ENCODE data around the gene SLC22A8.
A peak's percentile ranks its signal among the peaks of the same experiment; 100 is the strongest.

Gene SLC22A8

DNA sequence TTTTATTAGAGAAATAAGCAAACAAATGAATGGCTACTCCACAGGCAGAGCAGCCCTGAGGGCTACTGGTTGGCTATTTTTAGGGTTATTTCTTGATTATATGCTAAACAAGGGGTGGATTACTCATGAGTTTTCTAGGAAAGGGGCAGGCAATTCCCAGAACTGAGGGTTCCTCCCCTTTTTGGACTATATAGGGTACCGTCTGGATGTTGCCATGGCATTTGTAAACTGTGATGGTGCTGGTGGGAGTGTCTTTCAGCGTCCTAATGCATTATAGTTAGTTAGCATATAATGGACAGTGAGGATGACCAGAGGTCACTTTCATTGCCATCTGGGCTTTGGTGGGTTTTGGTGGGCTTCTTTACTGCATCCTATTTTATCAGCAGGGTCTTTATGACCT is 50.1 kb downstream of the SLC22A8 start:
- Histone ChIP-seq H3K4ac (ENCODE audit: low read length) (no peak overlapping the region), H3K79me1 (ENCODE audit: low read depth, low read length) (no peaks in the 10 kb centered on the region), H3K9ac (ENCODE audit: low read depth, low read length, poor library complexity) (no peak overlapping the region), H3K4me3 (ENCODE audit: low read length in 2 of 2) (no peak overlapping the region), H2BK120ac (ENCODE audit: low read depth, low read length) (no peak overlapping the region), H3K27me3 (ENCODE audit: control insufficient read depth in 3 of 3, insufficient read depth in 3 of 3, low read depth in 1 of 3, low read length in 3 of 3) (peaks cover 0 to 2% (median 0%) of the 10 kb centered on the region in 3 experiments), H2BK12ac (ENCODE audit: low read length) (no peak overlapping the region), H2AK5ac (ENCODE audit: low read depth, low read length) (no peak overlapping the region), H2AFZ (ENCODE audit: low read length) (no peak overlapping the region), H2BK5ac (ENCODE audit: low read length) (no peak overlapping the region), H3K4me1 (ENCODE audit: control insufficient read depth in 2 of 2, insufficient read depth in 1 of 2, low read depth in 1 of 2, low read length in 2 of 2) (no peaks in the 10 kb centered on the region), H4K8ac (ENCODE audit: low read depth, low read length) (no peak overlapping the region), H3K14ac (ENCODE audit: low read length) (no peak overlapping the region), H4K91ac (ENCODE audit: low read depth, low read length, poor library complexity) (no peak overlapping the region), H3K4me2 (ENCODE audit: insufficient read depth, low read length, poor library complexity, severe bottlenecking) (no peak overlapping the region), H3K18ac (ENCODE audit: low read length) (no peak overlapping the region), H3K9me3 (replicated peaks in 1 of 2; ENCODE audit: control insufficient read depth in 2 of 2, insufficient read depth in 1 of 2, low read depth in 1 of 2, low read length in 2 of 2) (no peaks in the 10 kb centered on the region), H3K36me3 (replicated peaks in 1 of 2; ENCODE audit: control insufficient read depth in 2 of 2, insufficient read depth in 2 of 2, low read length in 2 of 2) (no peaks in the 10 kb centered on the region), H3K27ac (replicated peaks; ENCODE audit: low read length) (no peak overlapping the region), H3K23ac (ENCODE audit: low read depth, low read length, poor library complexity) (no peak overlapping the region), H2BK15ac (ENCODE audit: low read length) (no peak overlapping the region)
- no peak for DNase-seq (ENCODE audit: low spot score)
- WGBS, 2 donors (ENCODE audit: extremely low coverage in 2 of 2, insufficient read length in 2 of 2, insufficient replicate concordance in 1 of 2) = no CpG with 5 or more reads among the region's 2 CpGs

DNA sequence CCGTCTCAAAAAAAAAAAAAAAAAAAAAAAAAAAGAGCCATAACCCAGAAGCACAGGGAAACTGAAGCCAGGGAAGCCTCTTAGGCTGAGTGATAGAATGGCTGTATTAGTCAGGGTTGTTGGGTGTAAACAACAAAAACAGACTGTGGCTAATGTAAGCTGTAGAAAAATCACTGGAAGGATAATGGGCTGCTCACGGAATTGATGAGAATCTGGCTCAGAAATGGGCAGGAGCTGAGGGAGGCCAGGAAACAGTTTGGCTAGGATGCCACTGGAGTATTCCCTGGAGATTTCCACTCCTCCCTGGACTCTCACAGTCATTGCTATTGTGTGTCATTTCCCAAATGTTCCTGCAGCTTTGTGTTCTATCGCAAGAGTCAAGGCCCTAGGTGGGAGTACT is 53.2 kb downstream of the SLC22A8 start:
- no peak overlapping the region for H3K4me2 ChIP-seq (ENCODE audit: insufficient read depth, low read length, poor library complexity, severe bottlenecking)
- H4K91ac ChIP-seq (ENCODE audit: low read depth, low read length, poor library complexity) = no peak overlapping the region
- no peak overlapping the region for H2AK5ac ChIP-seq (ENCODE audit: low read depth, low read length)
- H3K4ac ChIP-seq (ENCODE audit: low read length) = no peak overlapping the region
- H3K27ac ChIP-seq (replicated peaks; ENCODE audit: low read length) = no peak overlapping the region
- H4K8ac ChIP-seq (ENCODE audit: low read depth, low read length) = no peak overlapping the region
- H3K4me1 ChIP-seq (ENCODE audit: control insufficient read depth in 2 of 2, insufficient read depth in 1 of 2, low read depth in 1 of 2, low read length in 2 of 2) = peaks cover 0 to 7% of the 10 kb centered on the region in 2 donors
- H3K18ac ChIP-seq (ENCODE audit: low read length) = no peak overlapping the region
- no peak overlapping the region for H2BK120ac ChIP-seq (ENCODE audit: low read depth, low read length)
- H3K9ac ChIP-seq (ENCODE audit: low read depth, low read length, poor library complexity) = no peak overlapping the region
- H3K9me3 ChIP-seq (replicated peaks in 1 of 2; ENCODE audit: control insufficient read depth in 2 of 2, insufficient read depth in 1 of 2, low read depth in 1 of 2, low read length in 2 of 2) = no peaks in the 10 kb centered on the region
- H3K36me3 ChIP-seq (replicated peaks in 1 of 2; ENCODE audit: control insufficient read depth in 2 of 2, insufficient read depth in 2 of 2, low read length in 2 of 2) = no peaks in the 10 kb centered on the region
- no CpG with 5 or more reads among the region's 3 CpGs for WGBS, 2 donors (ENCODE audit: extremely low coverage in 2 of 2, insufficient read length in 2 of 2, insufficient replicate concordance in 1 of 2)
- no peak overlapping the region for H2BK12ac ChIP-seq (ENCODE audit: low read length)
- no peak overlapping the region for H3K14ac ChIP-seq (ENCODE audit: low read length)
- no peaks in the 10 kb centered on the region for H3K79me1 ChIP-seq (ENCODE audit: low read depth, low read length)
- H3K4me3 ChIP-seq (ENCODE audit: low read length in 2 of 2) = no peak overlapping the region
- no peak for DNase-seq (ENCODE audit: low spot score)
- no peak overlapping the region for H2AFZ ChIP-seq (ENCODE audit: low read length)
- peaks cover 0 to 2% (median 0%) of the 10 kb centered on the region in 3 experiments for H3K27me3 ChIP-seq (ENCODE audit: control insufficient read depth in 3 of 3, insufficient read depth in 3 of 3, low read depth in 1 of 3, low read length in 3 of 3)
- no peak overlapping the region for H3K23ac ChIP-seq (ENCODE audit: low read depth, low read length, poor library complexity)
- no peak overlapping the region for H2BK15ac ChIP-seq (ENCODE audit: low read length)
- H2BK5ac ChIP-seq (ENCODE audit: low read length) = no peak overlapping the region

GRCh38 chr11:62961017-62961570 is 54.5 kb downstream of the SLC22A8 start:
- Histone ChIP-seq H2BK12ac (ENCODE audit: low read length) (no peak overlapping the region), H3K4me3 (ENCODE audit: low read length in 2 of 2) (no peak overlapping the region), H3K9me3 (replicated peaks in 1 of 2; ENCODE audit: control insufficient read depth in 2 of 2, insufficient read depth in 1 of 2, low read depth in 1 of 2, low read length in 2 of 2) (no peaks in the 10 kb centered on the region), H3K9ac (ENCODE audit: low read depth, low read length, poor library complexity) (no peak overlapping the region), H3K14ac (ENCODE audit: low read length) (no peak overlapping the region), H3K27ac (replicated peaks; ENCODE audit: low read length) (no peak overlapping the region), H2BK5ac (ENCODE audit: low read length) (no peak overlapping the region), H3K27me3 (ENCODE audit: control insufficient read depth in 3 of 3, insufficient read depth in 3 of 3, low read depth in 1 of 3, low read length in 3 of 3) (no peaks in the 10 kb centered on the region), H3K36me3 (replicated peaks in 1 of 2; ENCODE audit: control insufficient read depth in 2 of 2, insufficient read depth in 2 of 2, low read length in 2 of 2) (no peaks in the 10 kb centered on the region), H2BK120ac (ENCODE audit: low read depth, low read length) (no peak overlapping the region), H3K18ac (ENCODE audit: low read length) (no peak overlapping the region), H4K91ac (ENCODE audit: low read depth, low read length, poor library complexity) (no peak overlapping the region), H2BK15ac (ENCODE audit: low read length) (no peak overlapping the region), H3K4me2 (ENCODE audit: insufficient read depth, low read length, poor library complexity, severe bottlenecking) (no peak overlapping the region), H2AK5ac (ENCODE audit: low read depth, low read length) (peak overlapping the region; percentile 30), H3K23ac (ENCODE audit: low read depth, low read length, poor library complexity) (no peak overlapping the region), H3K79me1 (ENCODE audit: low read depth, low read length) (no peaks in the 10 kb centered on the region), H2AFZ (ENCODE audit: low read length) (no peak overlapping the region), H4K8ac (ENCODE audit: low read depth, low read length) (no peak overlapping the region), H3K4ac (ENCODE audit: low read length) (no peak overlapping the region), H3K4me1 (ENCODE audit: control insufficient read depth in 2 of 2, insufficient read depth in 1 of 2, low read depth in 1 of 2, low read length in 2 of 2) (peaks cover 0 to 7% of the 10 kb centered on the region in 2 donors)
- WGBS, 2 donors (ENCODE audit: extremely low coverage in 2 of 2, insufficient read length in 2 of 2, insufficient replicate concordance in 1 of 2) = no CpG with 5 or more reads among the region's 4 CpGs
- no peak for DNase-seq (ENCODE audit: low spot score)

- Histone ChIP-seq H3K4ac (ENCODE audit: low read length) (no peak overlapping the region), H3K27ac (replicated peaks; ENCODE audit: low read length) (no peak overlapping the region), H2BK5ac (ENCODE audit: low read length) (no peak overlapping the region), H2BK12ac (ENCODE audit: low read length) (no peak overlapping the region), H4K91ac (ENCODE audit: low read depth, low read length, poor library complexity) (no peak overlapping the region), H3K9me3 (replicated peaks in 1 of 2; ENCODE audit: control insufficient read depth in 2 of 2, insufficient read depth in 1 of 2, low read depth in 1 of 2, low read length in 2 of 2) (no peaks in the 10 kb centered on the region), H3K14ac (ENCODE audit: low read length) (no peak overlapping the region), H3K4me2 (ENCODE audit: insufficient read depth, low read length, poor library complexity, severe bottlenecking) (no peak overlapping the region), H3K27me3 (ENCODE audit: control insufficient read depth in 3 of 3, insufficient read depth in 3 of 3, low read depth in 1 of 3, low read length in 3 of 3) (no peaks in the 10 kb centered on the region), H2AK5ac (ENCODE audit: low read depth, low read length) (no peak overlapping the region), H3K23ac (ENCODE audit: low read depth, low read length, poor library complexity) (peak overlapping the region; percentile 35), H2BK15ac (ENCODE audit: low read length) (peak overlapping the region; percentile 58), H3K4me1 (ENCODE audit: control insufficient read depth in 2 of 2, insufficient read depth in 1 of 2, low read depth in 1 of 2, low read length in 2 of 2) (peaks cover 0 to 7% of the 10 kb centered on the region in 2 donors), H3K18ac (ENCODE audit: low read length) (peak overlapping the region; percentile 60), H3K9ac (ENCODE audit: low read depth, low read length, poor library complexity) (peak overlapping the region; percentile 50), H2AFZ (ENCODE audit: low read length) (no peak overlapping the region), H4K8ac (ENCODE audit: low read depth, low read length) (peak overlapping the region; percentile 23), H3K36me3 (replicated peaks in 1 of 2; ENCODE audit: control insufficient read depth in 2 of 2, insufficient read depth in 2 of 2, low read length in 2 of 2) (no peaks in the 10 kb centered on the region), H3K4me3 (ENCODE audit: low read length in 2 of 2) (no peak overlapping the region), H3K79me1 (ENCODE audit: low read depth, low read length) (no peaks in the 10 kb centered on the region), H2BK120ac (ENCODE audit: low read depth, low read length) (no peak overlapping the region)
- no CpG with 5 or more reads among the region's 1 CpG for WGBS, 2 donors (ENCODE audit: extremely low coverage in 2 of 2, insufficient read length in 2 of 2, insufficient replicate concordance in 1 of 2)
- DNase-seq (ENCODE audit: low spot score) = no peak
These were observed 56.1 kb downstream of the SLC22A8 start for GRCh38 chr11:62959422-62959980.

All from neuronal stem cell (in vitro differentiated cells).